Measurements from ENCODE around the gene MPZL2.

The MPZL2 gene

DNA sequence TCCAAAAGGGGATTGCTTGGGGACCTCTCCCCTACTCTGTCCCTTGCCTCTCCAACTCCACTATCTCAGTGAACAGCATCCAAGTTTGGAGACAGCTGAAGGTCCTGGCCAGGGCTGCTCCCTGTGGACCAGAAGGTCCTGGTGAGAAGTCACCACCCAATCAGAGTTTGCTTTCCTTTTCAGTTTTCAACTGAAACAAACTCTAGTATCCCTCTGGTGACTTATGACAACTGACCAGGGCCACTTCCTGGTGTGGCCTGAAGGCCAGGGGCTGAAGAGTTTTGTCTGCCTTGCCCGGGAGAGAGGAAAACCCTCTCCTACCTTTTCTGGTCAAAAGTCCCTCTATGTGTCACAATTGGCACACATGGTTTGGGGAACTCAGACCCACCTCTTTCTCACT lies 44.4 kb downstream of the MPZL2 start:
- TF ChIP-seq, protein P1, sequence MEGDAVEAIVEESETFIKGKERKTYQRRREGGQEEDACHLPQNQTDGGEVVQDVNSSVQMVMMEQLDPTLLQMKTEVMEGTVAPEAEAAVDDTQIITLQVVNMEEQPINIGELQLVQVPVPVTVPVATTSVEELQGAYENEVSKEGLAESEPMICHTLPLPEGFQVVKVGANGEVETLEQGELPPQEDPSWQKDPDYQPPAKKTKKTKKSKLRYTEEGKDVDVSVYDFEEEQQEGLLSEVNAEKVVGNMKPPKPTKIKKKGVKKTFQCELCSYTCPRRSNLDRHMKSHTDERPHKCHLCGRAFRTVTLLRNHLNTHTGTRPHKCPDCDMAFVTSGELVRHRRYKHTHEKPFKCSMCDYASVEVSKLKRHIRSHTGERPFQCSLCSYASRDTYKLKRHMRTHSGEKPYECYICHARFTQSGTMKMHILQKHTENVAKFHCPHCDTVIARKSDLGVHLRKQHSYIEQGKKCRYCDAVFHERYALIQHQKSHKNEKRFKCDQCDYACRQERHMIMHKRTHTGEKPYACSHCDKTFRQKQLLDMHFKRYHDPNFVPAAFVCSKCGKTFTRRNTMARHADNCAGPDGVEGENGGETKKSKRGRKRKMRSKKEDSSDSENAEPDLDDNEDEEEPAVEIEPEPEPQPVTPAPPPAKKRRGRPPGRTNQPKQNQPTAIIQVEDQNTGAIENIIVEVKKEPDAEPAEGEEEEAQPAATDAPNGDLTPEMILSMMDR (conservative IDR thresholded peaks at IDR 0.05) = no peak
- H3K27ac ChIP-seq = no peak overlapping the region

DNA sequence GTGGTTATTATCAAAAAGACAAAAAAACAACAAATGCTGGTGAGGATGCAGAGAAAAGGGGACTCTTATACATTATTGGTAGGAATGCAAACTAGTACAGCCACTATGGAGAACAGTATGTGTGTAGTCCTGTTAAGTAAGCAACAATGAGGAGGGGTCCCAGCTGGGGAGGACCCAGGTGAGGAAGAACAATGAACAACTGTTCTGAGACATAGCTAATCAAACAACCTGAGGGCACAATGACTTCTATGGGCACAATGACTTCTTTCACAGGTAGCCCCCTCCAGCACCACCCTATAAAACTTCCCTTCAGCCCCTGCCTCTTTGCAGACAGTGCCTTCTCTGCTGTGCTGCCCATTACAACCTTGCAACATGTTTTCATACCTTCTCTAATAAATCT lies 44.9 kb downstream of the MPZL2 start:
- H3K27ac ChIP-seq = no peak overlapping the region
- TF ChIP-seq, protein P1 (conservative IDR thresholded peaks at IDR 0.05) = no peak

DNA sequence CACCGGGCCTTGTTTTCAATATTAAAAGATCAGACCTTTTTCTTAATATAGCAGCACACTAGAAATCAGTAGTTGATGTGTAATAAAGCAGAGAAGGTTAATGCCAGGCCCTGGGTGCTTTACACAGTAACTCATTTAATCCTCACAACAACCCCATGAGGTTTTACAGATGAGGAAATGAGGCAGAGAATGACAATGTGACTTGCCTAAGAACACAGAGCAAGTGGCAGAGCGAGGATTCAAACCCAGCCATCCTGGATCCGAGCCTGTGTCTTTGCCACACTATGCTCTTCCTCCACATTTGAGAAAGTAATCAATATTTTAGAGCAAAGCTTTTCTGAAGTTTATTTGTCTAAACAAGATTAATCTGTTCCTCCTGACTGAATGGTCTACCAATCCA lies 46.5 kb downstream of the MPZL2 start:
- H3K27ac ChIP-seq = no peak overlapping the region
- TF ChIP-seq, protein P1 (conservative IDR thresholded peaks at IDR 0.05) = no peak

DNA sequence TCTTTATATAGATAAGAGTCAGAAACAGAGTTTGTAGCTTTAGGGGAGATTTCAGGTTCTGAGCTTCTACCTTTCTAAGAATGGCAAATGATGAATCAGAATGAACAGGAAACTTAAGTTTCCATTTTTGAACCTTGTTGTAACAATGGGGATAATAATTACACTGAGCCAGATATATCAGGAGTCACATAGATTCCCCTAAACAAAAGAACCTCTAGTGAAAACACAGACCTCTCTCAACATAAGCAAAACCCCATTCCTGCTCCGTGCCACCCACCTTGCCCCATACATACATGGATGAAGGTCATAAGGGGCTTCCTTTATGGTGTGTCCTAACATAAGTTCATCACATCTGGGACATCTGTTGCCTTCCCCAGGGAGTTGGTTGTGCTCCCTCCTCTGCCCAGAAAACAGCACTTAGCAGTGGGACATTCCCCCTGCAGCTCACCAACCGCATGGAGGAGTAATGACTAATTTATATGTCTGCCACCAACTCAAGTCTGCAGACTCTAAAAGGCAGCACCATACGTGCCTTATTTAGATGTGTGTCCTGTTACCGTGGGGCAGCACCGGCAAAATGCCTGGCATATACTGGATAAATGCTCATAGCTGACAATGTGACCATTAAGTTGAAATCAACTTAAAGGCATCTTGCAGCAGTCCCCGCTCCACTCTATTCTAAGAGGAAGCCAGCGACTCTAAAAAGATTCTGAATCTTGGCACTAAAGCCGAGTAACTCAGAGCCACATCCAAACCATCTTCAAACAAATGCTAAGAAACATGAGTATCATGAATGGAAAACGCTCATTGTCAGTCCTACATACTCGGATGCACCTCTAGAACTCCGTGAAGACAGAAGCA lies 47.2 kb downstream of the MPZL2 start:
- TF ChIP-seq, protein P1 (conservative IDR thresholded peaks at IDR 0.05) = no peak
- no peak overlapping the region for H3K27ac ChIP-seq

DNA sequence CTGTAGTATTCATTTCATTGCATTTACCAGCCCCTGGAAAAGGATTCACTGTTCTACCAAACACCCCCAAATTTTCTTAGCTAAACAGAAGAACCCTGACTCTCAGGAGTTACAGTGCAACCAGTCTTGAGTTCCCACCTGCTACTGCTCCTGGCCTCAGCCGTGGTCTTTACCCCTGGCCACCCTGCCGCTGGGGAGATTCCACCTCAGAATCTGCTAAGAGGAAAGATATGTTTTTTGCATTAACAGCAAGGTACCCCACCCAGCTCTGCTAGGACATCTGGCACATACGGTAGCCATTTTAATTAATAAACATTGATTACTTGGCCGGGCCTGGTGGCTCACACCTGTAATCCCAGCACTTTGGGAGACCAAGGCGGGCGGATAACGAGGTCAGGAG lies 48.3 kb downstream of the MPZL2 start:
- TF ChIP-seq, protein P1 (conservative IDR thresholded peaks at IDR 0.05) = no peak
- H3K27ac ChIP-seq = no peak overlapping the region

DNA sequence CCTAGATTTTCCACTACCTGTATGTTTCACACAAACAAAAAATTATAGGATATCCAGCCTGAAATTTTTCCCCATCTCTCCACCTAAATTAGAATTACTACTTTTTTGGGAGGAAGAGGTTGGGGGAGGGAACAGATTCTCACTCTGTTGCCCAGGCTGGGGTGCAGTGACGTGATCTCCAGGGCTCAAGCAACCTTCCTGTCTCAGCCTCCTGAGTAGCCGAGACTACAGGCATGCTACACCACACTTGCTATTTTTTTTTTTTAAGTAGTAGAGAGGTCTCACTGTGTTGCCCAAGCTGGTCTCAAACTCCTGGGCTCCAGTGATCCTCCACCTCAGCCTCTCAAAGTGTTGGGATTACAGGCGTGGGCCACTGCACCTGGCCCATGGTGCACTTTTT lies 48.8 kb downstream of the MPZL2 start:
- TF ChIP-seq, protein P1 (conservative IDR thresholded peaks at IDR 0.05) = no peak
- H3K27ac ChIP-seq = no peak overlapping the region

DNA sequence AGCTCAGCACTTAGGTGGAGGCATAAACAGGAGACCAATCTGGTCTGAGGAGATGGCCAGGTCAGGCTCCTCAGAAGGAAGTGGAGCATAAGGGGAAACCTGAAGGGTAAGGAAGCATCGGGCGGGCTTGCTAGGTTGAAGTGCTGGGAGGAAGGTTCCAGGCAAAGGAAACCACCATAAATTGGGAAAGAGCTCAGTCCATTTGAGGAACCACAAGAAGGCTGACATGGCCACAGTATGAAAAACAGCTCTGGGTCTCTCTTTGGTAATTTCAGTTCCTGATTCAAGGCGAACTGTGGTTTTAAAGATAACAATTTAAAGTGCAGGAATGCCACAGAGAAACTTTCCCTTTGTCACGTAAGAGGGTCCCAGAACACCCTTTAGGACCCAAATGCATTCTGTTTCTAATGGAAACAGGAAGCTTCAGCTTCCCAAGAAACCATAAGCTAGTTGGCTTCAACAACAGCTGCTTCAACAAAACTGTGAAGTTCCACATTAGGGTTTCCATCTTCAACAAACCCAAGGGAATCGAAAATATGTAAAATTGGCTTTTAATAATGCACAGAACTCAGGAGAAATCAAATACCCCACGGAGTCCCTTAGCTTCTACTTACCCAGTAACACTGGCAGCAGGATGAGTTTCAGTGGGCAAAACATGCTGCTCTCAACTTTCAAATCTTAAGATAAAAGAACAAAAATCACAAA lies 49.7 kb downstream of the MPZL2 start:
- TF ChIP-seq, protein P1 (conservative IDR thresholded peaks at IDR 0.05) = no peak
- H3K27ac ChIP-seq = no peak overlapping the region

All from VCaP (cell line).